Measurements from ENCODE around the gene RBFOX1. TPM values are rescaled to one million over a fixed set of nuclear protein-coding genes. Genes with fewer than 3 reads are reported as not detected.

Gene RBFOX1
- total RNA-seq, 1 donor from 2014 or later: not detected

DNA sequence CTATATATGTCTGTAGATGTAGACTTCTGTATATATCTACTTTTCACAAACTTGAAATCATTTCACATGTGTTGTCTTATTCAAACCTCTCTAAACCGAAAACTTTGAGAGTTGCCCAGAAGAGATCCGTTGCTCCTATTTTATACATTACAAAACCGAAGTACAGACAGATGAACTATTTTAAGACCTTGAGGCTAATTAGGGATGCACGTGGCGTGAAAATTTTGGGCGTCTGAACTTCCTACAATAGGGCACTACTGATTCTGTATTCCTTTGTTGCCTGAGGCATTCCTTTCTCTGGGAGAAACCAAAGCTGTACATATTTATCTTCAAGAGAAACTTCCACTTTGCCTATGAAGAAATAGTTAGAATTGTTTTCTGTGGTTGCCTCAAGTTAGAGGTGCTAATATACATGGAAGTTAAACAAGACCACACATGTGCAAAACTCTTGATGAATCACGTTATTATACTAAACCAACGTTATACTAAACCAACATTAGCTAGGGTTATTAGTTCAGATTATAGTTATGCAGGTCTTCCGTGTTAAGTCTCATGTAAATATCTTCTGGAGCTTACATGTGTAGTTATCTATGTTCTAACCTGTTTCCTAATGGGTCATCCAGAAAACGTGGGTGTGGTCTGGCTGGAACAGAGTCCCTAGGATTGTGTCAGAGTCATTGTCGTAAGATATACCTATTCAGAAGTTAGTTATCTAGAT, 111.2 kb downstream of the RBFOX1 start:
- no peaks in the 10 kb centered on the region for H3K4me1 Mint-ChIP-seq (ENCODE audit: unreplicated experiment)

DNA sequence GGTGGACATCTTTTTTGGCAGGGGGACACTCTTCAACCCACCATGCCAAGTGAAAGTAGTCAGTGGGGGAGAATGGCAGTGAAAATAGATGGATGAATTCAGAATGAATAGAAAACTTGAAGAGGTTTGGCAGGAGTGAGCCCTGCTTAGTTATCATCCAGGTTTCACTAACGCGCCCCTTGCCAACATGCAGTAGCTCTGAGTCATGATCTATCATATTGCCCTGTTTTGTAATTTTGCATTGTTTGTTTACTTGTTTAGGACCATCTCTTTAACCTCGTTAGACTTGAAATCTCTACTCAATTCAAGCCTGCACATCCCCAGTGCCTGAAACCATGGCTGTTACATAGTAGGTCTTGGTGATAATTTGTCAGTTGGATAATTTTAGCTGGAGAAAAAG, 116.7 kb downstream of the RBFOX1 start:
- no peaks in the 10 kb centered on the region for H3K27me3 Mint-ChIP-seq (ENCODE audit: unreplicated experiment)
- no peak overlapping the region for H3K4me3 Mint-ChIP-seq (ENCODE audit: unreplicated experiment)
- DNase-seq (ENCODE audit: extremely low spot score, unreplicated experiment): no peak
- H3K27ac Mint-ChIP-seq (ENCODE audit: unreplicated experiment): no peak overlapping the region
- H3K9me3 Mint-ChIP-seq (ENCODE audit: unreplicated experiment): peaks cover 63% of the 10 kb centered on the region
- no peaks in the 10 kb centered on the region for H3K4me1 Mint-ChIP-seq (ENCODE audit: unreplicated experiment)
- TF ChIP-seq, protein P1, sequence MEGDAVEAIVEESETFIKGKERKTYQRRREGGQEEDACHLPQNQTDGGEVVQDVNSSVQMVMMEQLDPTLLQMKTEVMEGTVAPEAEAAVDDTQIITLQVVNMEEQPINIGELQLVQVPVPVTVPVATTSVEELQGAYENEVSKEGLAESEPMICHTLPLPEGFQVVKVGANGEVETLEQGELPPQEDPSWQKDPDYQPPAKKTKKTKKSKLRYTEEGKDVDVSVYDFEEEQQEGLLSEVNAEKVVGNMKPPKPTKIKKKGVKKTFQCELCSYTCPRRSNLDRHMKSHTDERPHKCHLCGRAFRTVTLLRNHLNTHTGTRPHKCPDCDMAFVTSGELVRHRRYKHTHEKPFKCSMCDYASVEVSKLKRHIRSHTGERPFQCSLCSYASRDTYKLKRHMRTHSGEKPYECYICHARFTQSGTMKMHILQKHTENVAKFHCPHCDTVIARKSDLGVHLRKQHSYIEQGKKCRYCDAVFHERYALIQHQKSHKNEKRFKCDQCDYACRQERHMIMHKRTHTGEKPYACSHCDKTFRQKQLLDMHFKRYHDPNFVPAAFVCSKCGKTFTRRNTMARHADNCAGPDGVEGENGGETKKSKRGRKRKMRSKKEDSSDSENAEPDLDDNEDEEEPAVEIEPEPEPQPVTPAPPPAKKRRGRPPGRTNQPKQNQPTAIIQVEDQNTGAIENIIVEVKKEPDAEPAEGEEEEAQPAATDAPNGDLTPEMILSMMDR (IDR thresholded peaks at IDR 0.05): no peak
- no peaks in the 10 kb centered on the region for H3K36me3 Mint-ChIP-seq (ENCODE audit: unreplicated experiment)

More for the DNA sequence above, 111.2 kb downstream of the RBFOX1 start:
- no peak overlapping the region for H3K27ac Mint-ChIP-seq (ENCODE audit: unreplicated experiment)
- H3K4me3 Mint-ChIP-seq (ENCODE audit: unreplicated experiment): no peak overlapping the region
- H3K9me3 Mint-ChIP-seq (ENCODE audit: unreplicated experiment): peaks cover 34% of the 10 kb centered on the region
- TF ChIP-seq, protein P1 (IDR thresholded peaks at IDR 0.05): no peak
- H3K36me3 Mint-ChIP-seq (ENCODE audit: unreplicated experiment): no peaks in the 10 kb centered on the region
- H3K27me3 Mint-ChIP-seq (ENCODE audit: unreplicated experiment): no peaks in the 10 kb centered on the region
- no peak for DNase-seq (ENCODE audit: extremely low spot score, unreplicated experiment)

DNA sequence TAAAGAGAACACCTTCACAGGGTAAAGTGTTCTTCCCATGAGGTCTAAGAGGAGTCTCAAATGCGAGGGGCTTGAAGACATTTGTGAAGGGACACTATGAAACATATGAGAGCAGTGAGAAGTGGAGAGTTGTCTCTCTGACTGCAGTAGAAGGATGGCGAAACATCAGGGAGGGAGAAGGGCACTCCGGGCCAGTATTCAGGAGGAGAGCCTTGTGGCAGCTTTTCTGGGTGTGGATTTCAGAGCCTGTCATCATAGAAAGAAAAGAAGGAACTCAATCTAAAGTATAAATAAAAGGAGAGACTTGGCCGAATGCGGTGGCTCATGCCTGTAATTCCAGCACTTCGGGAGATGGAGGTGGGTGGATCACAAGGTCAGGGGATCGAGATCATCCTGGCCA, 117.2 kb downstream of the RBFOX1 start:
- Mint-ChIP-seq H3K27me3 (ENCODE audit: unreplicated experiment) (no peaks in the 10 kb centered on the region), H3K9me3 (ENCODE audit: unreplicated experiment) (peaks cover 64% of the 10 kb centered on the region), H3K4me1 (ENCODE audit: unreplicated experiment) (no peaks in the 10 kb centered on the region), H3K36me3 (ENCODE audit: unreplicated experiment) (no peaks in the 10 kb centered on the region), H3K27ac (ENCODE audit: unreplicated experiment) (no peak overlapping the region), H3K4me3 (ENCODE audit: unreplicated experiment) (no peak overlapping the region)
- DNase-seq (ENCODE audit: extremely low spot score, unreplicated experiment): no peak
- TF ChIP-seq, protein P1 (IDR thresholded peaks at IDR 0.05): no peak

DNA sequence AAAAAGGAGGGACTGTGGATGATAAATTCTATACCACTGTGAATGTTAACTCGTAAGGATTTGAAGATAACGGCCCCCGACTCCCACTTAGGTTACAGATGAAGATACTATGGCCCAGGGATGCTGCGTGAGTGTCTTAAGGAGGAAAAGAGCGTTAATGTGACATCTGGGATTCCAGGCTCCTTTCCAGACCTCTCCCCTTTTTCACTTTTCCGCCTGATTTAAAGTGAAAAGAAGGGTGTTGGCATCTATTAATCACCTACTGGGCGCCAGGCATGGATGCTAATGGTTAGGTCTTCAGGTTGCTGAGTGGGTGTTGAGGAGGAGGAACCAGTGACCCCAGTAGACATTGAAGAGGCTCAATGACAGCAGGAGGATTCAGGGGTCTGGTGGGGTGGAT, 117.8 kb downstream of the RBFOX1 start:
- TF ChIP-seq, protein P1 (IDR thresholded peaks at IDR 0.05): no peak
- no peaks in the 10 kb centered on the region for H3K36me3 Mint-ChIP-seq (ENCODE audit: unreplicated experiment)

DNA sequence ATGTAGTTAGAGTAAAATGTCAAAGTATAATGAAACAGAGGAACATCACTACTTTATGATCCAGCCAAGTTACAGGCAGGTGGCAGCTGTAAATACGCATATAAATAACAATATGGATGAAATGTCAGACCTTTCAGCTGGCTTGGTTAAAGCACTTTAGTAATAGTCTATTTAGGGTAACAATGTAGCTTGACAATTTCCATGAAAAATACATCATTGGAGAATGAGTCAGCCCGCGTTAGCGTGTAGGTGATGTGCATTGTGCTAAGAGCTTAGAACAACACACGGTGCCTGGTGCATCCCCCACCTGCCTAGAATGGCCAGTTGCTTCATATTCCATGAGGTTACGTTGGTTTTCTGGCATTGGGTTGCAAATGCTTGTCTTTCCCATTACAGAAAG, 119.4 kb downstream of the RBFOX1 start:
- DNase-seq (ENCODE audit: extremely low spot score, unreplicated experiment): no peak
- H3K27me3 Mint-ChIP-seq (ENCODE audit: unreplicated experiment): no peaks in the 10 kb centered on the region
- H3K9me3 Mint-ChIP-seq (ENCODE audit: unreplicated experiment): peaks cover 51% of the 10 kb centered on the region
- no peaks in the 10 kb centered on the region for H3K4me1 Mint-ChIP-seq (ENCODE audit: unreplicated experiment)
- TF ChIP-seq, protein P1 (IDR thresholded peaks at IDR 0.05): no peak
- no peak overlapping the region for H3K4me3 Mint-ChIP-seq (ENCODE audit: unreplicated experiment)
- H3K27ac Mint-ChIP-seq (ENCODE audit: unreplicated experiment): no peak overlapping the region
- H3K36me3 Mint-ChIP-seq (ENCODE audit: unreplicated experiment): no peaks in the 10 kb centered on the region

More for the DNA sequence above, 117.8 kb downstream of the RBFOX1 start:
- no peaks in the 10 kb centered on the region for H3K27me3 Mint-ChIP-seq (ENCODE audit: unreplicated experiment)
- no peaks in the 10 kb centered on the region for H3K4me1 Mint-ChIP-seq (ENCODE audit: unreplicated experiment)
- H3K4me3 Mint-ChIP-seq (ENCODE audit: unreplicated experiment): no peak overlapping the region
- H3K9me3 Mint-ChIP-seq (ENCODE audit: unreplicated experiment): peaks cover 59% of the 10 kb centered on the region
- DNase-seq (ENCODE audit: extremely low spot score, unreplicated experiment): no peak
- H3K27ac Mint-ChIP-seq (ENCODE audit: unreplicated experiment): no peak overlapping the region
